GM03348 (cell line): ENCODE results near the gene BTBD3.

ENCODE experiments used
- DNase-seq: peaks from one replicate; pipeline ENCODE4 v3.0.0; 2012; ENCODE audit warnings: low spot score

Gene BTBD3

DNA sequence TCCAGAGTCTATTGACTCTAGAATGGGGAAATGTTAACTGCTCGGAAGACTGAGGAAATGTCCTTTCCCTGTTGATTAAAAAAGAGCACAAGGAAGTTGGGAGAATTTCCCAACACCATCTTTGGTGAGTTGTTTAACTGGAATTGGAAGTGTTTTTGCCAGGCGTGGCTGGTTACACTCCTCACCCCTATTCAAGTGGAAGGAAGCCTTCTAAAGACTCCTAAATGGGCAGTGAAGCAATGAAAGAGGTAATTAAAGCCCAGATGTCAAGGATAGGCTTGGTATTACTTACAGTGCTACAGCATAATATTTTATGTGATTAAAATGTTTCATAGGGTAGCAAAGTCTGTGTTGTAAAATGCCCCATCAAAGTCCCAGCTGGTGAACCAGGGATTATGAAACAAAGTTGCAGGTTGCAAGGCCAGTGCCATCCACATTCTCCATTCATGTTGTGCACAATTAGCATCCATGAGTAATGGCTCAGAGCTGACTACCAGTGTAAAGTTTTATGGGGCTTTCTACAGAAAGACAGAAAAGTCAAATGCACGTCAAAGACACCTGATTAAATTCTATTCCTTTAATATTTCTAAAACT, 52.6 kb downstream of the BTBD3 start:
- no peak for DNase-seq

GRCh38 chr20:11972478-11972877, 54.8 kb downstream of the BTBD3 start:
- no peak for DNase-seq
